ENCODE data around the gene CCDC127.

DNA sequence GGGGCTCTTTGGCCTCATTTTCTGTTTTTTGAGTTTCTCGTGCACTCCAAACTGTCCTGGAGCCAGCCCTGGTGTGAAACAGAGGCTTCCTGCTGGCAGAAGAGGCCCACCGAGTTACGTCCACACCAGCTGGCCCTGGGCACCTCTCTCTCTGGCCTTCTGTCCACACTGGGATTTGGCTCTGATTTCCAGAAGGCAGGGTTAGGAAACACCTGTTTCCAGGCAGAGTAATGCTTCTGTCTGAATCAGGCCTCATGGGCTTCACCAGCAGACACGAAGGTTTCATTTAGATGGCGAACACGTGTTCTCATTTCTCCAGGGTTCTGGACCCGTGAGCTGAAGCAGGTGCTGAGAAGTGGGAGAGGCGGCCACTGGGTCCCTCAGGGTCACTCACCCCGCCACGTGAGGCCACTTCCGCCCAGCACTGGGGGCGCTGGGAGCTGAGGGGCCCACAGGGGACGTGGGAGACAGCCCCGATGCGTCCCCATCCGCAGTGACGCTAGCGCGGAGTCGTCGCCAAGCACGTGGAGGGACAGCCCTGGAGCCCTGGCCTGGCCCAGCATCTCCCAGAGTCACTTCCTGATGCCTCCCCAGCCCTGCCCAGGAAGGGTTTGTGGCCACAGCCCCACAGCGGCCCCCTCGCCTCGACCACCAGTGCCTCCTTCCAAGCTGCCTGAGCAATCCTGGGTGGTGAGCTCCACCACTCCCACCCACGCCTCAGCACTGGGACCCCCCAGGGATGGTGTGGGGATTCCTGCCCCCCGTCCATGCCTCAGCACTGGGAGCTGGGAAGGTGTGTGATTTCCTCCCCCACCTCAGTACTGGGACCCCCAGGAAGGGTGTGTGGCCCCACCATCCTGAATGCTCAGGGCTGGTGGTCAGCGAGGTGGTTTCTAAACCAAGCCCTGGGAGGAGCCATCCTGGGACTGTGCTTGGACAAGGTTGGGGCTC, 31.6 kb downstream of the CCDC127 start:
- no peak for TF ChIP-seq POLR2A (IDR thresholded peaks at IDR 0.05)
- TF ChIP-seq, protein P1, sequence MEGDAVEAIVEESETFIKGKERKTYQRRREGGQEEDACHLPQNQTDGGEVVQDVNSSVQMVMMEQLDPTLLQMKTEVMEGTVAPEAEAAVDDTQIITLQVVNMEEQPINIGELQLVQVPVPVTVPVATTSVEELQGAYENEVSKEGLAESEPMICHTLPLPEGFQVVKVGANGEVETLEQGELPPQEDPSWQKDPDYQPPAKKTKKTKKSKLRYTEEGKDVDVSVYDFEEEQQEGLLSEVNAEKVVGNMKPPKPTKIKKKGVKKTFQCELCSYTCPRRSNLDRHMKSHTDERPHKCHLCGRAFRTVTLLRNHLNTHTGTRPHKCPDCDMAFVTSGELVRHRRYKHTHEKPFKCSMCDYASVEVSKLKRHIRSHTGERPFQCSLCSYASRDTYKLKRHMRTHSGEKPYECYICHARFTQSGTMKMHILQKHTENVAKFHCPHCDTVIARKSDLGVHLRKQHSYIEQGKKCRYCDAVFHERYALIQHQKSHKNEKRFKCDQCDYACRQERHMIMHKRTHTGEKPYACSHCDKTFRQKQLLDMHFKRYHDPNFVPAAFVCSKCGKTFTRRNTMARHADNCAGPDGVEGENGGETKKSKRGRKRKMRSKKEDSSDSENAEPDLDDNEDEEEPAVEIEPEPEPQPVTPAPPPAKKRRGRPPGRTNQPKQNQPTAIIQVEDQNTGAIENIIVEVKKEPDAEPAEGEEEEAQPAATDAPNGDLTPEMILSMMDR (IDR thresholded peaks at IDR 0.05): no peak
